ENCODE data around the gene CALML6. TPM values are rescaled to one million over a fixed set of nuclear protein-coding genes. Genes with fewer than 3 reads are reported as not detected.

CALML6 gene
- total and polyA plus RNA-seq, 2 of the 4 experiments (the other 2 are of a cell fraction), result 0.91 TPM; not detected in 1

- no peak overlapping the region for H2BK20ac ChIP-seq (ENCODE audit: low read depth, low read length)
- TF ChIP-seq, protein P1, sequence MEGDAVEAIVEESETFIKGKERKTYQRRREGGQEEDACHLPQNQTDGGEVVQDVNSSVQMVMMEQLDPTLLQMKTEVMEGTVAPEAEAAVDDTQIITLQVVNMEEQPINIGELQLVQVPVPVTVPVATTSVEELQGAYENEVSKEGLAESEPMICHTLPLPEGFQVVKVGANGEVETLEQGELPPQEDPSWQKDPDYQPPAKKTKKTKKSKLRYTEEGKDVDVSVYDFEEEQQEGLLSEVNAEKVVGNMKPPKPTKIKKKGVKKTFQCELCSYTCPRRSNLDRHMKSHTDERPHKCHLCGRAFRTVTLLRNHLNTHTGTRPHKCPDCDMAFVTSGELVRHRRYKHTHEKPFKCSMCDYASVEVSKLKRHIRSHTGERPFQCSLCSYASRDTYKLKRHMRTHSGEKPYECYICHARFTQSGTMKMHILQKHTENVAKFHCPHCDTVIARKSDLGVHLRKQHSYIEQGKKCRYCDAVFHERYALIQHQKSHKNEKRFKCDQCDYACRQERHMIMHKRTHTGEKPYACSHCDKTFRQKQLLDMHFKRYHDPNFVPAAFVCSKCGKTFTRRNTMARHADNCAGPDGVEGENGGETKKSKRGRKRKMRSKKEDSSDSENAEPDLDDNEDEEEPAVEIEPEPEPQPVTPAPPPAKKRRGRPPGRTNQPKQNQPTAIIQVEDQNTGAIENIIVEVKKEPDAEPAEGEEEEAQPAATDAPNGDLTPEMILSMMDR (conservative IDR thresholded peaks at IDR 0.05; ENCODE audit: low read depth, low read length), result no peak
- TF ChIP-seq CEBPB (IDR thresholded peaks at IDR 0.05; ENCODE audit: low read depth, low read length) (no peak), FOS (IDR thresholded peaks at IDR 0.05; ENCODE audit: low read depth, low read length) (no peak), MXI1 (IDR thresholded peaks at IDR 0.05; ENCODE audit: borderline replicate concordance, low read depth, low read length) (no peak), POLR2A (IDR thresholded peaks at IDR 0.05; ENCODE audit: low read depth, low read length) (no peak), MAFK (IDR thresholded peaks at IDR 0.05; ENCODE audit: low read depth, low read length) (no peak), RCOR1 (IDR thresholded peaks at IDR 0.05; ENCODE audit: insufficient replicate concordance, low read length) (no peak), BHLHE40 (IDR thresholded peaks at IDR 0.05; ENCODE audit: low read depth, low read length) (no peak), RAD21 (IDR thresholded peaks at IDR 0.05; ENCODE audit: low read length) (no peak), CHD1 (IDR thresholded peaks at IDR 0.05; ENCODE audit: low read depth, low read length) (no peak), MAZ (IDR thresholded peaks at IDR 0.05; ENCODE audit: borderline replicate concordance, low read depth, low read length) (no peak), RFX5 (IDR thresholded peaks at IDR 0.05; ENCODE audit: low read depth, low read length) (no peak), ELK1 (IDR thresholded peaks at IDR 0.05; ENCODE audit: borderline replicate concordance, low read depth, low read length) (no peak), NFE2L2 (IDR thresholded peaks at IDR 0.05; ENCODE audit: low read depth, low read length) (no peak), SMC3 (IDR thresholded peaks at IDR 0.05; ENCODE audit: low read depth, low read length) (no peak), USF2 (IDR thresholded peaks at IDR 0.05; ENCODE audit: low read depth, low read length) (no peak)
Measured at GRCh38 chr1:1938613-1939295, 23.7 kb downstream of the CALML6 start.

More at GRCh38 chr1:1938613-1939295, 23.7 kb downstream of the CALML6 start:
- Histone ChIP-seq H3K56ac (ENCODE audit: extremely low read depth, insufficient read depth, low read length) (no peak overlapping the region), H2AK9ac (replicated peaks; ENCODE audit: low read depth, low read length, poor library complexity) (peak overlapping the region; percentile 65), H4K5ac (ENCODE audit: low read depth, low read length) (no peak overlapping the region), H3K9me3 (ENCODE audit: control insufficient read depth, insufficient read depth, low read length) (no peaks in the 10 kb centered on the region), H3K14ac (replicated peaks; ENCODE audit: low read depth, low read length) (no peak overlapping the region), H3K9ac (ENCODE audit: low read depth, low read length) (no peak overlapping the region), H3K4ac (ENCODE audit: low read depth, low read length) (no peak overlapping the region), H3K79me1 (ENCODE audit: low read depth in 1 of 2, low read length in 2 of 2) (no peaks in the 10 kb centered on the region), H4K91ac (ENCODE audit: insufficient read depth, low read depth, low read length) (no peak overlapping the region), H3K18ac (ENCODE audit: low read depth, low read length) (no peak overlapping the region), H4K8ac (ENCODE audit: low read depth in 2 of 2, low read length in 2 of 2) (no peak overlapping the region), H3K4me3 (ENCODE audit: insufficient read depth, low read depth, low read length) (no peak overlapping the region), H3K27ac (ENCODE audit: insufficient read depth, low read length) (no peak overlapping the region), H4K20me1 (ENCODE audit: insufficient read depth, low read length) (no peaks in the 10 kb centered on the region), H2BK5ac (ENCODE audit: low read depth, low read length, poor library complexity, severe bottlenecking) (no peak overlapping the region), H2BK120ac (ENCODE audit: low read depth, low read length) (no peak overlapping the region), H3K9me1 (ENCODE audit: insufficient read depth, low read length) (peaks cover 4% of the 10 kb centered on the region; the same call in 1 of the 2 replicates), H3K4me2 (ENCODE audit: low read depth, low read length) (no peak overlapping the region), H3K27me3 (ENCODE audit: control insufficient read depth, insufficient read depth, low read length) (peaks cover 22% of the 10 kb centered on the region), H3K23ac (ENCODE audit: low read depth, low read length) (no peak overlapping the region), H3K36me3 (ENCODE audit: control insufficient read depth, insufficient read depth, low read length) (no peaks in the 10 kb centered on the region), H2AFZ (replicated peaks; ENCODE audit: low read length, poor library complexity) (no peak overlapping the region), H2AK5ac (ENCODE audit: low read depth, low read length) (no peak overlapping the region), H2BK15ac (ENCODE audit: low read depth, low read length) (no peak overlapping the region), H3K4me1 (ENCODE audit: control insufficient read depth, insufficient read depth, low read length) (no peaks in the 10 kb centered on the region)
- DNase-seq, result no peak
- WGBS, 2 experiments (ENCODE audit: extremely low coverage in 2 of 2, insufficient read length in 1 of 2), result 77 to 100% methylated on average over 2 to 16 of the region's 24 CpGs
- BruUV-seq (replicated peaks), result no TSS peak
- ATAC-seq (ENCODE audit: low read depth), result no peak
- dilution Hi-C loops (cut with HindIII; ENCODE audit: low sequenced_read_pairs, unreplicated experiment), result no loop called here
- in situ Hi-C loops (cut with MboI; ENCODE audit: low sequenced_read_pairs), result no loop called here
- CTCF ChIA-PET, result interaction anchor here (0.6 kb wide), 1 partner anchor 14 kb away, joined by 4 read pairs; no protein-coding TSS in a partner anchor
- intact Hi-C loops (cut with micrococcal nuclease), result no loop called here
- POLR2A ChIA-PET (ENCODE audit: unreplicated experiment), result no interaction called here

All from IMR-90 (cell line).